ENCODE data around the gene MCL1.

DNA sequence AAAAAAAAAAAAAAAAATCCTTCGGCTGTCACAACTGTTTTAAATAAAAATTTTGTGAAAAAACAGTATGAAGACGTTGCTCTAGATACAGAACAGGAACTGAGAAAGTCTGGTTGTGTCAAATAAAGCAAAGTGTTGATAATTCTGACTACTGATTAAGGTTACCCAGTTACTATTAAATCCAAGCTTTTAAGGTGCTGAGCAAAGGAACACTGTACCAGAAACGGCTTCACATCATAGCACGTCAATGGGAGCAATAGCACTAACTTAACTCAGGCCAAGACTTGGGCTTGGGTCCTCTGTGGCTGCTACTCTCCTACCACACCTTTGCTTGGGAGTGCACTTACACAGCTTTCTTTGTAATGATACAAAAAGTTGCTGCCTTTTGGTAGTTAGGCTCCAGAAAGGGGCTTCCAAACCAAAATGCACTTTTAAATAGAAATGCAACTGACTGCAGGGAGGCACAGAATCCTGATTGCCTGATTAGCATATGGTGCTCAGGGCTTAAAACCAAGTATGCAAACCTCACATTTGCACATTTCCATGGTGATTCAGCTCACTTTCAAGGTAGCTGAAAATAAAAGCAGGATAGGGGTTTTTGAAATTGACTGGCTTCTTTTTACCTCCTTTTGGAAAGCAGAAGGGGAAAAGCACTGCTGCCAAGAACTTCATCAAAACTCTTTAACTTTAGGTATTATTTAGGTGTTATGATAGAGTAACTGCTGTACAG, 6.3 kb downstream of the MCL1 start:
- TF ChIP-seq, protein P1, sequence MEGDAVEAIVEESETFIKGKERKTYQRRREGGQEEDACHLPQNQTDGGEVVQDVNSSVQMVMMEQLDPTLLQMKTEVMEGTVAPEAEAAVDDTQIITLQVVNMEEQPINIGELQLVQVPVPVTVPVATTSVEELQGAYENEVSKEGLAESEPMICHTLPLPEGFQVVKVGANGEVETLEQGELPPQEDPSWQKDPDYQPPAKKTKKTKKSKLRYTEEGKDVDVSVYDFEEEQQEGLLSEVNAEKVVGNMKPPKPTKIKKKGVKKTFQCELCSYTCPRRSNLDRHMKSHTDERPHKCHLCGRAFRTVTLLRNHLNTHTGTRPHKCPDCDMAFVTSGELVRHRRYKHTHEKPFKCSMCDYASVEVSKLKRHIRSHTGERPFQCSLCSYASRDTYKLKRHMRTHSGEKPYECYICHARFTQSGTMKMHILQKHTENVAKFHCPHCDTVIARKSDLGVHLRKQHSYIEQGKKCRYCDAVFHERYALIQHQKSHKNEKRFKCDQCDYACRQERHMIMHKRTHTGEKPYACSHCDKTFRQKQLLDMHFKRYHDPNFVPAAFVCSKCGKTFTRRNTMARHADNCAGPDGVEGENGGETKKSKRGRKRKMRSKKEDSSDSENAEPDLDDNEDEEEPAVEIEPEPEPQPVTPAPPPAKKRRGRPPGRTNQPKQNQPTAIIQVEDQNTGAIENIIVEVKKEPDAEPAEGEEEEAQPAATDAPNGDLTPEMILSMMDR (IDR thresholded peaks at IDR 0.05), result no peak
- TF ChIP-seq POLR2A (IDR thresholded peaks at IDR 0.05), result no peak

Data from prostate gland (tissue), 2 donors.